Measurements from ENCODE around the gene SYT6. TPM values are rescaled to one million over a fixed set of nuclear protein-coding genes. Genes with fewer than 3 reads are reported as not detected.

SYT6 gene
- total RNA-seq, 1 experiment from 2014 or later: 54.2 TPM

DNA sequence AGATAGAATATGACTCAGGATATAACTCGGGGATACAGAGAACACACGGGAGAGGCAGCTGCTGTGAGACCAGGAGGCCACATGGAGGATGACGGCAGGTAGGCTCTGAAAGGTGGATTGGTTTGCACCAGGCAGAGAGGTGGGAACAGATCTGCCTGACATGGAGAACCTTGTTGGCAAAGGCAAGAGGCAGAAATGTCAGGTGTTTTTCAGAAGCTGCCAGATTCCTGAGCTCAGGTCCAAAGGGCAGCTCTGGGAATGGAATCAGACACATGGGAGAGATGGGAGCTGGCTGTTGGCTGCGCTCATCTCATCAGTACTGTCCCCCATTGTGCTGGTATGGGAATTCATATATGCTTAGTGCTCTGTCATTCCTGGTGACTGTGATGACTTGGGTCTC lies 19.2 kb downstream of the SYT6 start (continued):
- TF ChIP-seq, protein P1, sequence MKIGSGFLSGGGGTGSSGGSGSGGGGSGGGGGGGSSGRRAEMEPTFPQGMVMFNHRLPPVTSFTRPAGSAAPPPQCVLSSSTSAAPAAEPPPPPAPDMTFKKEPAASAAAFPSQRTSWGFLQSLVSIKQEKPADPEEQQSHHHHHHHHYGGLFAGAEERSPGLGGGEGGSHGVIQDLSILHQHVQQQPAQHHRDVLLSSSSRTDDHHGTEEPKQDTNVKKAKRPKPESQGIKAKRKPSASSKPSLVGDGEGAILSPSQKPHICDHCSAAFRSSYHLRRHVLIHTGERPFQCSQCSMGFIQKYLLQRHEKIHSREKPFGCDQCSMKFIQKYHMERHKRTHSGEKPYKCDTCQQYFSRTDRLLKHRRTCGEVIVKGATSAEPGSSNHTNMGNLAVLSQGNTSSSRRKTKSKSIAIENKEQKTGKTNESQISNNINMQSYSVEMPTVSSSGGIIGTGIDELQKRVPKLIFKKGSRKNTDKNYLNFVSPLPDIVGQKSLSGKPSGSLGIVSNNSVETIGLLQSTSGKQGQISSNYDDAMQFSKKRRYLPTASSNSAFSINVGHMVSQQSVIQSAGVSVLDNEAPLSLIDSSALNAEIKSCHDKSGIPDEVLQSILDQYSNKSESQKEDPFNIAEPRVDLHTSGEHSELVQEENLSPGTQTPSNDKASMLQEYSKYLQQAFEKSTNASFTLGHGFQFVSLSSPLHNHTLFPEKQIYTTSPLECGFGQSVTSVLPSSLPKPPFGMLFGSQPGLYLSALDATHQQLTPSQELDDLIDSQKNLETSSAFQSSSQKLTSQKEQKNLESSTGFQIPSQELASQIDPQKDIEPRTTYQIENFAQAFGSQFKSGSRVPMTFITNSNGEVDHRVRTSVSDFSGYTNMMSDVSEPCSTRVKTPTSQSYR (CRISPR knock-in tag; IDR thresholded peaks at IDR 0.05): no peak
- TF ChIP-seq CBFB (CRISPR knock-in tag; IDR thresholded peaks at IDR 0.05; ENCODE audit: low read depth) (no peak), ZNF671 (CRISPR knock-in tag; IDR thresholded peaks at IDR 0.05) (no peak), NR3C1 (CRISPR knock-in tag; conservative IDR thresholded peaks at IDR 0.05; ENCODE audit: low read depth) (no peak)

DNA sequence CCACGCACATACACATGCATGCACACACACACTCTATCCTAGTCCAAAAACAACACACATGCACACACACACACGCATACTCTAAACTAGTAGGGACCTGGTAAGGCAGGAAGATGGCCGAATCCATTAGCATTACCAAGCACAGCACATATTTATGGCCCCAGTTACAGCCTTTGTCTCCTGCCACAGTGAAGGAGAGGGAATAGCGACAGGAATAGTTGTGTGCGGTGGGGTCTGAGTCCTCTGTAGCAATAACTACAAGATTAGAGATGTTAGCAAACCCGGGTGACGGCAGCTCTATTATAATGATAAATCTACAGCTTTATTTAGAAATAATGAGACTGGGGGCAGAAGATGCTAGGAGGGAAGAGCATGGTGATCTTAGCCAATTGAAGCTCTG lies 20.5 kb downstream of the SYT6 start:
- Mint-ChIP-seq H3K27me3 (ENCODE audit: low read depth) (no peaks in the 10 kb centered on the region), H3K36me3 (peaks cover 95% of the 10 kb centered on the region), H3K27ac (peak overlapping the region; percentile 26; the same call in 1 of the 2 replicates), H3K4me1 (peaks cover 41% of the 10 kb centered on the region), H3K9me3 (no peaks in the 10 kb centered on the region), H3K4me3 (no peak overlapping the region)
- POLR2A ChIA-PET: interaction anchor here (1.0 kb wide), 1 partner anchor 11 kb away, joined by 3 read pairs; no protein-coding TSS in a partner anchor
- DNase-seq (ENCODE audit: low spot score) (no peak), ATAC-seq (no peak)
- TF ChIP-seq MXD4 (CRISPR knock-in tag; IDR thresholded peaks at IDR 0.05; ENCODE audit: borderline replicate concordance): no peak
- TF ChIP-seq PRRX2 (CRISPR knock-in tag; IDR thresholded peaks at IDR 0.05): no peak
- TF ChIP-seq, protein P2, sequence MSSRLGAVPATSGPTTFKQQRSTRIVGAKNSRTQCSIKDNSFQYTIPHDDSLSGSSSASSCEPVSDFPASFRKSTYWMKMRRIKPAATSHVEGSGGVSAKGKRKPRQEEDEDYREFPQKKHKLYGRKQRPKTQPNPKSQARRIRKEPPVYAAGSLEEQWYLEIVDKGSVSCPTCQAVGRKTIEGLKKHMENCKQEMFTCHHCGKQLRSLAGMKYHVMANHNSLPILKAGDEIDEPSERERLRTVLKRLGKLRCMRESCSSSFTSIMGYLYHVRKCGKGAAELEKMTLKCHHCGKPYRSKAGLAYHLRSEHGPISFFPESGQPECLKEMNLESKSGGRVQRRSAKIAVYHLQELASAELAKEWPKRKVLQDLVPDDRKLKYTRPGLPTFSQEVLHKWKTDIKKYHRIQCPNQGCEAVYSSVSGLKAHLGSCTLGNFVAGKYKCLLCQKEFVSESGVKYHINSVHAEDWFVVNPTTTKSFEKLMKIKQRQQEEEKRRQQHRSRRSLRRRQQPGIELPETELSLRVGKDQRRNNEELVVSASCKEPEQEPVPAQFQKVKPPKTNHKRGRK (CRISPR knock-in tag; IDR thresholded peaks at IDR 0.05; ENCODE audit: borderline replicate concordance): no peak
- TF ChIP-seq, protein P3, sequence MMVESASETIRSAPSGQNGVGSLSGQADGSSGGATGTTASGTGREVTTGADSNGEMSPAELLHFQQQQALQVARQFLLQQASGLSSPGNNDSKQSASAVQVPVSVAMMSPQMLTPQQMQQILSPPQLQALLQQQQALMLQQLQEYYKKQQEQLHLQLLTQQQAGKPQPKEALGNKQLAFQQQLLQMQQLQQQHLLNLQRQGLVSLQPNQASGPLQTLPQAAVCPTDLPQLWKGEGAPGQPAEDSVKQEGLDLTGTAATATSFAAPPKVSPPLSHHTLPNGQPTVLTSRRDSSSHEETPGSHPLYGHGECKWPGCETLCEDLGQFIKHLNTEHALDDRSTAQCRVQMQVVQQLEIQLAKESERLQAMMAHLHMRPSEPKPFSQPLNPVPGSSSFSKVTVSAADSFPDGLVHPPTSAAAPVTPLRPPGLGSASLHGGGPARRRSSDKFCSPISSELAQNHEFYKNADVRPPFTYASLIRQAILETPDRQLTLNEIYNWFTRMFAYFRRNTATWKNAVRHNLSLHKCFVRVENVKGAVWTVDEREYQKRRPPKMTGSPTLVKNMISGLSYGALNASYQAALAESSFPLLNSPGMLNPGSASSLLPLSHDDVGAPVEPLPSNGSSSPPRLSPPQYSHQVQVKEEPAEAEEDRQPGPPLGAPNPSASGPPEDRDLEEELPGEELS (CRISPR knock-in tag; IDR thresholded peaks at IDR 0.05): no peak
- TF ChIP-seq ESRRA (CRISPR knock-in tag; IDR thresholded peaks at IDR 0.05; ENCODE audit: borderline replicate concordance): no peak
- TF ChIP-seq ZNF232 (CRISPR knock-in tag; IDR thresholded peaks at IDR 0.05): no peak
- TF ChIP-seq, protein P4, sequence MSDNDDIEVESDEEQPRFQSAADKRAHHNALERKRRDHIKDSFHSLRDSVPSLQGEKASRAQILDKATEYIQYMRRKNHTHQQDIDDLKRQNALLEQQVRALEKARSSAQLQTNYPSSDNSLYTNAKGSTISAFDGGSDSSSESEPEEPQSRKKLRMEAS (CRISPR knock-in tag; IDR thresholded peaks at IDR 0.05): no peak
- CTCF ChIA-PET: interaction anchor here (0.6 to 2.2 kb wide), 6 partner anchors 31 to 159 kb away, joined by 3 to 11 read pairs (median 4); partner anchors contain the start of gene OLFML3

DNA sequence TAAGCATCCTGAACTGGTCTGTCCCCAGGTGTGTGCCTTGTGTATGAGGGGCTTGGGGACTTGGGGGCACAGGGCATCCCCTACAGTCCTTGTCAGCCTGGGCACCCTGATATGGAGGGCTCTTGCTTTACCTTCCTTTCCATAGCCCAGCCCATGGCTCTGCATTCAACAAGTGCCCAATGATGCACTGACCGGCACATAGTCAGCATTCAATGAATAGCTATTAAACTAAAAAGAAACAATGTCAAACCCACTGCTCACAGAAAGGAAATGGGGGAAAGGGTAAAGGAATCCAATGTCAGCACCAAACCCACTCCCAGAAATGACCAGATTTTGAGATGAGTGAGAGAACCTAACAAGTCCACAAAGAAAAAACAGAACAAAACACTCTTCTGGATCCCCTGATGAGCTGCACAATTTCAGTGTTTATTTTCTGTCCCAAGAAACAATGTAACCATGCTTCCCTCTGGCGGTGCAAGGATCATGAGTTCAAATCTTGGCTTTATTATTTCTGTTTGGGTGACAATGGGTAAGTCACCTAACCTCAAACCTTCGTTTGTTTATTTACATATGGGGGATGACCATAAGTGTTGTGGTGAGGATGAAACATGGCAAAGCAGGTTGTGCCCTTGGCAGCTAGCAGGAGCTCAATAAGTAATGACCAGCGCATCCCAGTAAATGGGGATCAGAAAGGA lies 22.0 kb downstream of the SYT6 start:
- ATAC-seq: no peak
- POLR2A ChIA-PET: no interaction called here

More for the DNA sequence above, 22.0 kb downstream of the SYT6 start:
- Mint-ChIP-seq H3K4me1 (peaks cover 38% of the 10 kb centered on the region), H3K36me3 (peaks cover 89% of the 10 kb centered on the region), H3K27me3 (ENCODE audit: low read depth) (no peaks in the 10 kb centered on the region), H3K4me3 (no peak overlapping the region), H3K27ac (peak overlapping the region; percentile 48), H3K9me3 (no peaks in the 10 kb centered on the region)
- CTCF ChIA-PET: interaction anchor here (0.6 to 2.2 kb wide), 7 partner anchors 24 to 201 kb away, joined by 3 to 11 read pairs (median 3); partner anchors contain the start of gene OLFML3
- no peak for TF ChIP-seq ZNF138 (CRISPR knock-in tag; conservative IDR thresholded peaks at IDR 0.05)
- no peak for DNase-seq (ENCODE audit: low spot score)
